Mucosa of stomach (tissue), 1 donor: Measurements from ENCODE around the gene TRUB2.

Experiments used
- H3K27me3 ChIP-seq: one replicate; pipeline ENCODE4 v1.7.0; 2013; ENCODE audit warnings: mild to moderate bottlenecking, low read length; ENCODE audit not compliant: control insufficient read depth, insufficient read depth
- H3K36me3 ChIP-seq: one replicate; pipeline ENCODE4 v1.7.0; 2013; ENCODE audit warnings: low read length; ENCODE audit not compliant: control insufficient read depth, insufficient read depth
- H3K4me1 ChIP-seq: one replicate; pipeline ENCODE4 v1.7.0; 2013; ENCODE audit warnings: mild to moderate bottlenecking, low read length; ENCODE audit not compliant: control insufficient read depth, insufficient read depth
- H3K4me3 ChIP-seq: one replicate; pipeline ENCODE4 v1.7.0; 2013; ENCODE audit warnings: low read length
- H3K9ac ChIP-seq: one replicate; pipeline ENCODE4 v1.7.0; 2013; ENCODE audit warnings: mild to moderate bottlenecking, low read length, moderate library complexity
- H3K9me3 ChIP-seq: one replicate; pipeline ENCODE4 v1.7.0; 2013; ENCODE audit warnings: mild to moderate bottlenecking, low read length, moderate library complexity; ENCODE audit not compliant: control insufficient read depth
- donor health status: Pancreatic carcinoma.

TRUB2 gene

DNA sequence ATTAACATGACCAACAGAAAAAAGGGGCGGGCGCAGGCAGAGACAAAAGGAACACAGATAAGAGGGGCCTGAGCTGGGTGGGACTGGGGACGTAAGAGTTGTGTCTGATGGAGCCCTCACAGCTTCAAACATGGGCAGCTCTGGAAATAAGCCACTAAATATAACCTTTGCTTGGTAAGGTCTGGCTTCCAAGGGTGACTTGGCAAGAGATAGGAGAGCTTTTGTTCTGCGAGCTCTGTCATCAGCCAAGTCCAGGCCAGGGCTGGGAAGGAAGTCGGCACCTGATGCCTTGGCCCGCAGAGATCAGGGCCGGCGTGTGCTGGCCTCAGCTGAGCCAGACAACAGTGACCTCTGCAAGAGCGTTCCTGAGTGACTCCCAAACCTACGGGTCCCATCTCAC, 11.8 kb downstream of the TRUB2 start:
- peaks cover 7% of the 10 kb centered on the region for H3K4me1 ChIP-seq
- no peak overlapping the region for H3K4me3 ChIP-seq
- H3K27me3 ChIP-seq, result no peaks in the 10 kb centered on the region
- no peaks in the 10 kb centered on the region for H3K9me3 ChIP-seq
- no peak overlapping the region for H3K9ac ChIP-seq
- H3K36me3 ChIP-seq, result peaks cover 13% of the 10 kb centered on the region

DNA sequence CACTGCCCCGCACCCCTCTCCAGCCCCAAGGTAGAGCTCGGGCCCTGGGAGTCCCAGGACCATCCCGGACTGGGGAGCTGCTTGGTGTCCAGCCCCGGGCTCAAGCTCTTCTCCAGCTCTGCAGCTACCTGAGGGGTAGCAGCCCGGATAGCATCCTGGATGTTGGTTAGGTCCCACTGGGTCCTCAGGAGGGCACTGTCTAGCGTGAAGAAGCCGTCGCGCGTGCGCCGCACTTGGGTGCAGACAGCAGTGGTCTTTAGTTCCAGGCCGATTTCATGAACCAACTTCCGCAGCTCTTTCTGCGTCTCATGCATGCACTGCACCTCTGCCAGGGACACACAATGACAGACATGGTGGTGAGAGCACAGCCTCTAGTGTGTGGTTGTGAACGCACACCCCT, 12.7 kb downstream of the TRUB2 start:
- peaks cover 7% of the 10 kb centered on the region for H3K4me1 ChIP-seq
- H3K9ac ChIP-seq, result no peak overlapping the region
- H3K9me3 ChIP-seq, result no peaks in the 10 kb centered on the region
- no peaks in the 10 kb centered on the region for H3K27me3 ChIP-seq
- peaks cover 13% of the 10 kb centered on the region for H3K36me3 ChIP-seq
- H3K4me3 ChIP-seq, result no peak overlapping the region

- H3K27me3 ChIP-seq, result no peaks in the 10 kb centered on the region
- H3K36me3 ChIP-seq, result peaks cover 8% of the 10 kb centered on the region
- no peak overlapping the region for H3K9ac ChIP-seq
- no peaks in the 10 kb centered on the region for H3K4me1 ChIP-seq
- no peaks in the 10 kb centered on the region for H3K9me3 ChIP-seq
- no peak overlapping the region for H3K4me3 ChIP-seq
Measured at GRCh38 chr9:128304971-128305288, 17.3 kb downstream of the TRUB2 start.

DNA sequence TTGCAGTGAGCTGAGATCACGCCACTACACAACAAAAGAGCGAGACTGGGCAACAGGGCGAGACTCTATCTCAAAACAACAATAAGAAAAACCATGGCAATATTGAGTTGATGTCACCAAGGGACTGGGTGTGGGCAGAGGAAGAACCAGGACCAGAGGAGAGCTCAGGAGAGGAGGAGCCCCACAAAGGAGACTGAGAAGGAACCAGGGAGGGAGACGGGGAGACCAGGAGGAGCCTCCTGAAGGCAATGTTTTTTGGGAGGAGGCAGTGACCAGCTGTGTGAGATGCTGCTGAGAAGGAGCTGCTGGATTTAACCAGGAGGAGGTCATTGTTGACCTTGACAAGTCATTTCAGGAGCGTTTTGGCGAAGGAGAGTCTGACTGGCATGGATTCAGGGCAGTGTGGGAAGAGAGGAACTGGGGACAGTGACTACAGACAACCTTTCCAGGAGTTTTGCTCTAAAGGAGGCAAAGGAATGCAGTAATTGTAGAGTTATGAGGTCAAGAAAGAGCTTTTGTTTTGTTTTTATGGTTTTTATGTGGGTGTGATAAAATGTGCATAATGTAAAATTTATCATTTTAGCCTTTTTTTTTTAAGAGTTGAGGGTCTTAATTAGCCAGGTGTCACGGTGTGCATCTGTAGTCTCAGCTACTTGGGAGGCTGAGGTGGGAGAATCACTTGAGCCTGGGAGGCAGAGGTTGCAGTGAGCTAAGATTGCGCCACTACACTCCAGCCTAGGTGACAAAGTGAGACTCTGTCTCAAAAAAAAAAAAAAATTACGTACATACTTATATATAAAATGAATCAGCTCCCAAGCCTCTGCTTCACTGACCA, 17.9 kb downstream of the TRUB2 start:
- Histone ChIP-seq H3K4me1 (peaks cover under 1% of the 10 kb centered on the region), H3K9me3 (no peaks in the 10 kb centered on the region), H3K36me3 (peaks cover 2% of the 10 kb centered on the region), H3K4me3 (no peak overlapping the region), H3K9ac (no peak overlapping the region), H3K27me3 (no peaks in the 10 kb centered on the region)

DNA sequence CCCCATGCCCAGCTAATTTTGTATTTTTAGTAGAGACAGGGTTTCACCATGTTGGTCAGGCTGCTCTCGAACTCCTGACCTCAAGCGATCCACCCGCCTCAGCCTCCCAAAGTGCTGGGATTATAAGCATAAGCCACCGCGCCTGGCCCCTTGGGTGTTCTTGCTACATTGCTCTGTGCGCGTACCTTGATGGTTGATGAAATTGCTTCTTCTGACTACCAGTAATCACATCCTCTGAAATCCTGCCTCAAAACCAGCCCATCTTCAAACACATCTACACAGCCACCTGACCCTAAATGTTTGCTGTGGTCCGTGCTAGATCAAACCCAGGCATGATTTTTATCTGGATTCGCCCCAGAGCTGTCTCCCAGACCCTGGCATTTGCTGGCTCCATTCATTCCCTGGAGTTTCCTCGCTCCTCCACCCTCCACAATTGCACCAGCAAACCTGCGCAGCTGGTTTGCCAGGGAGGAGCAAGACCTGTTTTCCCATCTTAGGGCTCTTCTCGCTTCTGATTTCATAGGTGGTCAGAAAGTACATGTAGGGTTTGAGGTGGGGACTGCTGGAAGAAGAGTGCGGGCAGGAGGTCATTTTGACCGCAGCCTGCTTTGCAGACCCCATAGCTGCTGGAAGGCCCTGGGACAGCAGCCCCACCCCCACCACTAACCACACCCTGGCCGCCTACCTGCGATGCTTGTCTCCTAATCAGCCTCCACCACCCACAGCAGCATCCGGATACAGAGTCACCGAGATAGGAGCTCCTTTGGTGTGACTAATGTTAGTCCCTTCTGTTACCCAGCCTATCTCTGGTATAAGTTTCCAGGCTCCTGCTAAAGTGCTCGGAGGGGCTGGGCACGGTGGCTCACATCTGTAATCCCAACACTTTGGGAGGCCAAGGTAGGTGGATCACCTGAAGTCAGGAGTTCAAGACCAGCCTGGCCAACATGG, 23.4 kb downstream of the TRUB2 start:
- Histone ChIP-seq H3K36me3 (no peaks in the 10 kb centered on the region), H3K4me3 (no peak overlapping the region), H3K9me3 (no peaks in the 10 kb centered on the region), H3K9ac (no peak overlapping the region), H3K4me1 (peaks cover 31% of the 10 kb centered on the region), H3K27me3 (no peaks in the 10 kb centered on the region)

- Histone ChIP-seq H3K27me3 (no peaks in the 10 kb centered on the region), H3K9ac (no peak overlapping the region), H3K36me3 (no peaks in the 10 kb centered on the region), H3K4me3 (no peak overlapping the region), H3K4me1 (peaks cover 31% of the 10 kb centered on the region), H3K9me3 (no peaks in the 10 kb centered on the region)
Measured at GRCh38 chr9:128297221-128297773, 24.9 kb downstream of the TRUB2 start.

- Histone ChIP-seq H3K9ac (no peak overlapping the region), H3K36me3 (no peaks in the 10 kb centered on the region), H3K27me3 (no peaks in the 10 kb centered on the region), H3K9me3 (no peaks in the 10 kb centered on the region), H3K4me1 (peaks cover 31% of the 10 kb centered on the region), H3K4me3 (no peak overlapping the region)
Measured at GRCh38 chr9:128296340-128297220, 25.7 kb downstream of the TRUB2 start.

DNA sequence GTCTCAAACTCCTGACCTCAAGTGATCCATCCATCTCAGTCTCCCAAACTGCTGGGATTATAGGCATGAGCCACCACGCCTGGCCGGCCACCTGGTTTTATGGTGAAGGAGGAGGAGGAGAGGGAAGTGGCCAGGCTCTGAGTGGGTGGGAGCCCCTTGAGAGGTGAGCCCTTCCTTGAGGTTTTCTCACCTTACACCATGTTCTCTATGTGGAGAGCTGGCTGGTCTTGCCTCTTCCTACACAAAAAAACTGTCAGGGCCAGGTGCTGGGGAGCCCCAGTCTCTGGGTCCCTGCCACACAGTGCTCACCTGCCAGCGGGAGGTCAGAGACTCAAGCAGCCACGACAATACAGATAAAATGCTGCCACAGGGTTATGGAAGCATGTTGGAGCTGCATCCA, 28.1 kb downstream of the TRUB2 start:
- Histone ChIP-seq H3K27me3 (no peaks in the 10 kb centered on the region), H3K36me3 (no peaks in the 10 kb centered on the region), H3K4me1 (peaks cover 29% of the 10 kb centered on the region), H3K9me3 (no peaks in the 10 kb centered on the region), H3K4me3 (no peak overlapping the region), H3K9ac (no peak overlapping the region)

GRCh38 chr9:128293091-128293490, 29.2 kb downstream of the TRUB2 start:
- no peaks in the 10 kb centered on the region for H3K9me3 ChIP-seq
- H3K9ac ChIP-seq, result no peak overlapping the region
- H3K4me3 ChIP-seq, result no peak overlapping the region
- no peaks in the 10 kb centered on the region for H3K36me3 ChIP-seq
- no peaks in the 10 kb centered on the region for H3K27me3 ChIP-seq
- peaks cover 23% of the 10 kb centered on the region for H3K4me1 ChIP-seq

DNA sequence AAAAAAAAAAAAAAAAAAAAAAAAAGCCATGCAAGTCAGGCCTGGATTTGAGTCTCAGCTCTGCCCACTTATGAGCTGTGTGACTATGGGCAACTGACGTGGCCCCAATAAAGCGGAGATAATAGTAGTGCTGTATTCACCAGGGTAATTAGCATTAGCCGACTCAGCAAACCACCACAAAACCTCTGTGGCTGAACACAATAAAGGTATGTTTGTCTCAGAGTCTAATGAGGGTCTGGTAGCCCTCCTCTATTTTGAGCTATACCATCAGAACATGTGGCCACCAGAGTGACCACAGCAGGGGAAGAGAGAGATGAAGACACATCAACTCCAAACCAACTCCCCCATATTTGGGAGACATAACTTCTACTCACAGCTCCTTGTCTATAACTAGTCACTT, 30.2 kb downstream of the TRUB2 start:
- Histone ChIP-seq H3K9me3 (no peaks in the 10 kb centered on the region), H3K4me1 (peaks cover 18% of the 10 kb centered on the region), H3K9ac (no peak overlapping the region), H3K27me3 (no peaks in the 10 kb centered on the region), H3K4me3 (no peak overlapping the region), H3K36me3 (no peaks in the 10 kb centered on the region)

DNA sequence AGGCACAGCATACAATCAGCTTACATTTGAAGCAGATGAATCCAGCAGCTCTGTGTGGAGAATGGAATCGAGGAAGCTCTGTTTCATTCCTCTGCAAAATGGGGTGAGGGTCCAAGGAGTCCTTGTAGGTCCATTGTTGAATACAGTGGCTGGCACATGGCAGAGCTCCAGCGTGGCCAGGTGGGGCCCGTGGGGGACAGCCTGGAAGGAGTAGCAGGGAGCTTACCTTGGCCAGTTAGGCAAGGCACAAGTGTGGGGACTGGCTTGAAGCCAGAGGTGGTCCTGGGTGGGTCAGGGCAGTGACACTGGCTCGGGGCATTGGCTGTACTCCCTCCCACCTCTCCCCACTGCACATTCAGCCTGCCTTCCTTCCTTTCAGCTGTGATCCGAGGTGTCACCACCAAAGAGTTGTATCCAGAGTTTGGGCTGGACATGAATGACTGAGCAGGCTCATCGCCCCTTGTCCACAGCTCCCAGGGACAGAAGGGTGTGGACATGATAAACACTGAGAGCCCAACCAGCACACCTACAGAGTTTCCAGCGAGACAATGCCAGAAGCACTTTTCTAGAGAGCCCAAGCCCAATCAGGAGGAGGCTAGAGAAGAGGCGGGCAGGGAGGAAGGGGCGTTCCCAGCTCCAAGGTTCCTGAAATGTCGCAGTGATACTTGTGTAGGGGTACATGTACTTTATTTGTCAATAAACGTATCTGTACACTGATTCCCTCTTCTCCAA, 33.8 kb downstream of the TRUB2 start:
- Histone ChIP-seq H3K36me3 (peaks cover 10% of the 10 kb centered on the region), H3K27me3 (no peaks in the 10 kb centered on the region)

More for the DNA sequence above, 33.8 kb downstream of the TRUB2 start:
- no peak overlapping the region for H3K9ac ChIP-seq
- H3K4me3 ChIP-seq, result no peak overlapping the region
- H3K4me1 ChIP-seq, result no peaks in the 10 kb centered on the region
- H3K9me3 ChIP-seq, result no peaks in the 10 kb centered on the region
